NCI-H1417 (cell line): ENCODE data around the gene MEI1.
"Not testable (repeated sequence)": the region's sequence is repeated elsewhere in the genome, so short reads cannot be mapped to it uniquely, and the experiment has no call there.

Experiments used
- DNase-seq, 3 experiments: peaks; one replicate each; lab custom pipeline; 2025; lab: John Stamatoyannopoulos, UW

MEI1 gene

DNA sequence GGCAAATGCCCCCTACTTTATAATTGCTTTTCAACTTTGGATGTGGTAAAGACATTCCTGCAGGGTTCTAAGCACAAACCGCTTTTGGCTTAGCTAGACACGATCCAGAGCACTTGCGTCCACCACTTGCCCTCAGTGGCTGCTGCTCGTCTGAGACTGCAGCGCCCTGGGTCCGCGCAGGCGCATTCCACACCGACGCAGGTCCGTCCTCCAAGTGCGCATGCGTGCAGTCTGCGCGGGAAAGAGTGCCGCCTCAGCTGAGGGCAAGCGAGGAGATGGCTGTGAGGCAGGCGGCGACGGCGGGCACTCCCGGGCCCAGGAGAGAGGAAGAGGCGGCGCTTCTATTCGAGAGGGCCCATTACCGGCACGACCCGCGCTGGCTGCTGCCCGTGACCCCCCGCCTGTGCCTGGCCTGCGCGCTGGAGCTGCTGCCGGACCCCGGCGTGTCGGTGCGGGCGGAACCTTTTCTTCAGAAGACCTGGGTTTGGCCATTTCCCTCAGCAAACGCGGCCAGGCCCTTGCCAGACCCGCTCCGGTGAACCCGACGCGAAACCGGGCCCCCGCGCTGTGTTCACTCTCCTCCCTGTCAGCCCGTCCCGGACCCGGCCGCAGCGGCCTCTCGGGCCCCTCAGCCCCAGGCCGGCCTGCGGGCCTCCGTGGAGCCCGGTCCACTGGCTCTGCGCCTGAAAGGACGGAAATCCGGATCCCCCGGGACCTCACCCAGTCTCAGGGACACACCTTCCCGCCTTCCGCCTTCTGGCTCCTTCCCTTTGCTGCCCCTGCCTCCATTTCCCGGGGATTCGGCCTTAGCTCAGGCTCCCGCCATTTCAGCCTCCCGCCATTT, at the start of gene MEI1:
TSS of gene MEI1 (plus strand) at position 240 of the 844 bp plus-strand sequence. CDS start at position 276, 36 bp downstream.
- DNase-seq: no peak

DNA sequence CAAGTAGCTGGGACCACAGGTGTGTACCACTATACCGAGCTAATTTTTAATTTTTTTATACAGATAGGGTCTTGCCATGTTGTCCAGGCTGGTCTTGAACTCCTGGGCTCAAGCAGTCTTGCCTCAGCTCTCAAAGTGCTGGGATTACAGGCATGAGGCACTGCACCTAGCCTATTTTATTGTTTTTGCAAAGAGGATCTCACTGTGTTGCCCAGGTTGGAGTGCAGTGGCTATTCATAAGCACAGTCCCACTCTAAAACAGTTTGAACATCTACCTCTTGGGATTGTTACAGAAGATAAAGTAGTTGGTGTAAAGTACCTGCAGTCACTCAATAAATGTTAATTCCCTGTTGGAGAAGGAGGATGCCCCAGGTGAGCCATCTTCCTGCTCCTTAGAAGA, 49.1 kb upstream of the MEI1 start:
- no peak for DNase-seq

GRCh38 chr22:41650821-41651220, 48.5 kb upstream of the MEI1 start:
- no peak for DNase-seq

- no peak for DNase-seq
These were observed 45.0 kb upstream of the MEI1 start for GRCh38 chr22:41654322-41654721.

GRCh38 chr22:41656556-41656955, 42.7 kb upstream of the MEI1 start:
- no peak for DNase-seq

- no peak for DNase-seq
These were observed 41.6 kb upstream of the MEI1 start for GRCh38 chr22:41657709-41658108.

DNA sequence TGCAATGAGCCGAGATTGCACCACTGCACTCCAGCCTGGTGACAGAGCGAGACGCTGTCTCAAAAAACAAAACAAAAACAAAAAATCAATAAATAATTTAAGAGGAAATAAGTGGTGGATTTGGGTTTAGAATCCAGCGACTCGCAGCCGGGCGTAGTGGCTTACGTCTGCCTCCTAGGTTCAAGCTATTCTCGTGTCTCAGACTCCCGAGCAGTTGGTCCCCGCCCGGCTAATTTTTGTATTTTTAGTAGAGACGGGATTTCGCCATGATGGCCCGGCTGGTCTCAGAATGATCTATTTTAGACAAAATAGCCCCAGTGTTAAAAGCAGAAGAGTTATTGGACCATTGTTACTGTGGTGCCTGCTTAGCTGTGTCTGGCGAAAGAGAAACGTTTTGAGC, 40.4 kb upstream of the MEI1 start:
- no peak for DNase-seq

GRCh38 chr22:41659941-41660340, 39.4 kb upstream of the MEI1 start:
- no peak for DNase-seq

DNA sequence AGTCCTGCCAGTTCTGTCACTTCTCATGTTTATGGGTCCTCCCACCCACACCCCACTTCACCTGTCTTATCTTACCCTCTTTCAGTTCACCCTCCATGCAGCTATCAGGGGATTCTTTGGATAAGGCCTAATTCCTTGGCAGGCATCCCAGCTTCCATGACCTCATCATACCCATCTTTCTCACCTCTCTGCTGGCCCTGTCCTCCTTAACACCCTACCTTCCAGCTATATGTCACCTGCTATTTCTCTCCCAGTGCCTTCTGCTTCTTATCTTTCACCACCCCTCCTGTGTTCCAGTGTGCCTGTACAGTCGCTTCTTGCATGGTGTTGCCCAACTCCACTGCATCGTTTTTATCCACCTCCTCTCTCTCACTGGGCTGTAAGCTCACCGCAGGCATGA, 38.9 kb upstream of the MEI1 start:
- no peak for DNase-seq

GRCh38 chr22:41661088-41661487, 38.2 kb upstream of the MEI1 start:
- no peak for DNase-seq

GRCh38 chr22:41661713-41662112, 37.6 kb upstream of the MEI1 start:
- DNase-seq: no peak

GRCh38 chr22:41663594-41663993, 35.7 kb upstream of the MEI1 start:
- not testable (repeated sequence) for DNase-seq

GRCh38 chr22:41664490-41664889, 34.8 kb upstream of the MEI1 start:
- no peak for DNase-seq

DNA sequence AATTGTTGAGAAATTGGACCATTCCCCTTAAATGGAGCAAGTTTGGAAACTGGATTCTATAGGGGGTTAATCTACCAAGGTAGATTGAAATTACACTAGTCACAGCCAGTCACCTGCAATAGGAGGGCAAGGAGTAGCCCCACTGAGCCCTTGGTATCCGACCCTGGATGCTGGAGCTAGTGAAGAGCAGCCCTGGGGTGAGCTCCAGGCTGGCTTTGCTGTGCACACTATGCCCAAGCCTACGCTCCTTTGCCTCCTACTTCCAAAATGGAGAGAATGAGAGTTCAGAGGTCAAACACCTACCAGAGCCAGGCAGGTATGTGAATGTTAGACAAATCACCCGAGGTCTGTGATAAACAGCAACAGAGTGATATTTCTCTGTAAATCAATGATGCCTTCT, 34.4 kb upstream of the MEI1 start:
- DNase-seq: no peak

GRCh38 chr22:41668971-41669911, 30.1 kb upstream of the MEI1 start:
- DNase-seq: no peak

DNA sequence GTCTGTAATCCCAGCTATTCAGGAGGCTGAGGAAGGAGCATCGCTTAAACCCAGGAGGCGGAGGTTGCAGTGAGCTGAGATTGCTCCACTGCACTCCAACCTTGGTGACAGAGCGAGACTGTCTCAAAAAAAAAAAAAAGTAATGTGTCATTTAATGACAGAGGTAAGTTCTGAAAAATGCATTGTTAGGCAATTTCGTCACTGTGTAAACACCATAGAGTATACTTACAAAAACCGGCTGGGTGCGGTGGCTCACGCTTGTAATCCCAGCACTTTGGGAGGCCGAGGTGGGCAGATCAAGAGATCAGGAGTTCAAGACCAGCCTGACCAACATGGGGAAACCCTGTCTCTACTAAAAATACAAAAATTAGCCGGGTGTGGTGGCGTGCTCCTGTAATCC, 27.2 kb upstream of the MEI1 start:
- DNase-seq: peak in 1 of 3 experiments; percentile 2

- no peak for DNase-seq
These were observed 26.4 kb upstream of the MEI1 start for GRCh38 chr22:41672780-41673509.

- DNase-seq: peak in 1 of 3 experiments; percentile 3
These were observed 24.4 kb upstream of the MEI1 start for GRCh38 chr22:41674846-41675340.

DNA sequence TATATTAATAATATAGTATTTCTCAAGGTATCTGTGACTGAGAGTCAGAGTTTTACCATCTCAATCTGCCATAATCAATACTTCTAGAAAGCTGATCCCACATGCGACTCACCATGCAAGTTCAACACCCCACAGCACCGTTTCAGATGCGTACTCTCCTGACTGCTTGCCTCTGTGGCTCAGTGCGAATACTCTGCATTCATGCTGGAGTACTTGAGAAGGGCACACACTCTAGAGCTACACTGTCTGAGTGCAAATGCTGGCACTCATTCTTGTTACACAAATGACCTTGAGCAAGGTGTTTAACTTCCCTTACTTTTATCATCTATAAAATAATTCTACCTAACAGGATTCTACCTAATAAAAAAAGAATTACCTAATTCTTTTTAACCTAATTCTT, 23.2 kb upstream of the MEI1 start:
- DNase-seq: no peak

DNA sequence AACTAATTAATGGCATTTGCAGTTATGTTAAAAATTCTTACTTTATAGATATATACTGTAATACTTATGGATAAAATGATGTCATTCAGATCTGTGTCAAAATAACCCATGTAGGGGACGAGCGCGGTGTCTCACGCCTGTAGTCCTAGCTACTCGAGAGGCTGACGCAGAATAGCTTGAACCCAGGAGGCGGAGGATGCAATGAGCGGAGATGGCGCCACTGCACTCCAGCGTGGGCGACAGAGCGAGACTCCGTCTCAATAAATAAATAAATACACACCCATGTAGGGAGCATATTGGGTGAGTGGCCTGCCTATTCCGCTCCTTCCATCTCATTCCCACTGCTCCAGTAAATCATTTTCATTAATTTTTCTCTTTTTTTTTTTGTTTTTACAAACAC, 17.7 kb upstream of the MEI1 start:
- DNase-seq: no peak

GRCh38 chr22:41682033-41682807, 17.1 kb upstream of the MEI1 start:
- no peak for DNase-seq
